Stimulated activated CD4-positive, alpha-beta T cell treated with anti-CD3 and anti-CD28 coated beads, Interleukin-2, amount 100 ng/mL, for 48 hours (primary cell): ENCODE data around the gene GNAZ.
A peak's percentile ranks its signal among the peaks of the same experiment; 100 is the strongest.

Source experiments
- DNase-seq, 2 donors: peaks; one replicate each; pipeline ENCODE4 v3.0.0-alpha.2; 2020

Gene GNAZ

DNA sequence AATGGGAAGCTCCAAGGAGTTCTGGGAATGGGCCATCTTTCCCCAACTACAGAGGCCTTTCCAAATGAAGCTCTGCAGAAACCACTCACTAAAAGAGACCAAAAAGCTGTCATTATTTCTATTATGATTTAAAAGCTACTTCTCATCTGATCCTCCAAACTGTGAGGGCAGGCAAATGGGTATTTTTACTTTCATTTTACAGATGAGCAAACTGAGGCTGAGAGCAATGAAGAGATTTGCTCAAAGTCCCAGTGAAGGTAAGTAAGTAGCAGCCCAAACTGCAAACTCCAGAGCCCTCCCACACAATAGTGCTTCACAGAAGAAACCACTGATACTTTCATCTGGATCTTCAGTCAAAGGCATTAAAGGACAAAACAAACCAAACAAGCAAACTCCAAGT, 70.1 kb downstream of the GNAZ start:
- no peak for DNase-seq

GRCh38 chr22:23142546-23143105, 72.3 kb downstream of the GNAZ start:
- no peak for DNase-seq

DNA sequence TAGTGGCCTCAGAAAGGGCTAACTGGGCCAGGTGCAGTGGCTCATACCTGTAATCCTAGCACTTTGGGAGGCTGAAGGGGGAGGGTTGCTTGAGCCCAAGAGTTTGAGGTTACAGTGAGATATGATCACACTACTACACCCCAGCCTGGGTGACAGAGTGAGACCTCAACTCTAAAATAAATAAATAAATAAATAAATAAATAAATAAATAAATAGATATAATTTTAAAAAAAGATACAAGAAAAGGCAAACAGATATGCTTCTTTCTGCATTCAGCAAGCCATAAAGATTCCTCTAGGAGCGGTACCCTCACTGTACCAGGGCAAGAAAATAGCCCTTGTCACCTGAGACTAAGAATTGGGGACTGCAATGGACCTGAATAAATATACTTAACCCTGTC, 72.8 kb downstream of the GNAZ start:
- DNase-seq, result no peak

DNA sequence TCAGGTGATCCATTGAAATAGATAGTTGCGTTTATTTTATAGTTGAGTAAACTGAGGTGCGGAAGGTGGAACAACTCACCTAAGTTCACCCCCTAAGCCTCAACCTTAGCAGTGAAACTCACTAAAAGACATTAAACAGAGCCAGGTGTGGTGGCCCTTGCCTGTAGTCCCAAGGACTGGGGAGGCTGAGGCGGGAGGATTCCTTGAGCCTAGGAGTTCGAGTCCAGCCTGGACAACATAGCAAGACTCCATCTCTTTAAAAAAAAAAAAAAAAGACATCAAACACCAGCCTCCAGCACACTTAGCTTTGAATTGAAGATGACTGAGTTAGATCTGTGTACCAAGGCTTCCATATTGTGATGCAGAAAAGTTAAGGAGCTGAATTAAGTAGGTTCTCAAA, 74.1 kb downstream of the GNAZ start:
- DNase-seq, result no peak

DNA sequence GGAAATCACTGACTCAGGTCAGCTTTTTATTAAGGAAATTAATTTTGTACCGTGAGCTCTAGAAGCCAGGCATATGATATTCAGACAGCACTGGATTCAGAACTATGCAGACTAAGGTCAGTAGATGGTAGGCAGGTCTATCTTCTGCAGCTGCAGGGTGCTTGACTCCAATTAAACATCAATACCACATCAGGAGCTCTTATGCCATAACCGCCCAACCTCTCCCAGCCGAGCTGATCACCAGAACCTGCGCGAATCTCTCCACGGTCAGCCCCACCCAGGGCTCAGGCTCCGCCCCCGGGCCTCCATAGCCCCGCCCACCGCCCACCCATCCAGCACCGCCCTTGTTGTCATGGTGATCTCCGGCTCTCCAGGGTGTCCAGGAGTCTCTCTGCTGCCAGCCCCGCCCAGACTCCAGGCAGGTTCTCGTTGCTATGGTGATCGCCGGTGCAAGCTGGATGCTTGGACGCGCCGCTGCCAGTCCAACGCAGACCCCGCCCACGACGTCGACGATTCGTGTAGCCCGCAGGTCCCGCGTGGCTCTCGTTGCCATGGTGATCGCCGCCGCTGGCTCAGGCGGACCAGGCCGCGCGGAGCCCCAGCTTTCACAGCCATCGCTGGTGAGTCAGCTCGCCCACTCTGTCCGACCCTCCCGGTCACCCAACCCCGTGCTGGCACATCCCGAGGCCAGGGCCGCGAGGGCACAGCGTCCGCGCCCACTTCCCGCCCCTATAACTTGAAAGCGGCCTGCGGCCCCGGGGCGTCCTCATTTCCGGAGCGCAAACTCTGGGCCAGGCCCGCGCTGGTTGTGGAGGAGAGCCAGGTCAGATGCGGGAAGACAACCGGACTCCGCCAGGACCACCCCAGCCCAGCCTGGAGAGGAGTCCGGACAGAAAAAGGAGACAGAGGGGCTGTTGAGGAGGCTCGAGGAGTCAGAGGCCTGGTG, 74.9 kb downstream of the GNAZ start, which contains the start of gene RAB36:
RAB36 (plus strand) TSS at position 546 of the 946 bp plus-strand sequence. CDS start 1,140 bp downstream, outside the sequence.
- DNase-seq, result peak; percentile 72 to 80

GRCh38 chr22:23145878-23146470, 75.7 kb downstream of the GNAZ start:
- no peak for DNase-seq

GRCh38 chr22:23146478-23147205, 76.3 kb downstream of the GNAZ start:
- no peak for DNase-seq

DNA sequence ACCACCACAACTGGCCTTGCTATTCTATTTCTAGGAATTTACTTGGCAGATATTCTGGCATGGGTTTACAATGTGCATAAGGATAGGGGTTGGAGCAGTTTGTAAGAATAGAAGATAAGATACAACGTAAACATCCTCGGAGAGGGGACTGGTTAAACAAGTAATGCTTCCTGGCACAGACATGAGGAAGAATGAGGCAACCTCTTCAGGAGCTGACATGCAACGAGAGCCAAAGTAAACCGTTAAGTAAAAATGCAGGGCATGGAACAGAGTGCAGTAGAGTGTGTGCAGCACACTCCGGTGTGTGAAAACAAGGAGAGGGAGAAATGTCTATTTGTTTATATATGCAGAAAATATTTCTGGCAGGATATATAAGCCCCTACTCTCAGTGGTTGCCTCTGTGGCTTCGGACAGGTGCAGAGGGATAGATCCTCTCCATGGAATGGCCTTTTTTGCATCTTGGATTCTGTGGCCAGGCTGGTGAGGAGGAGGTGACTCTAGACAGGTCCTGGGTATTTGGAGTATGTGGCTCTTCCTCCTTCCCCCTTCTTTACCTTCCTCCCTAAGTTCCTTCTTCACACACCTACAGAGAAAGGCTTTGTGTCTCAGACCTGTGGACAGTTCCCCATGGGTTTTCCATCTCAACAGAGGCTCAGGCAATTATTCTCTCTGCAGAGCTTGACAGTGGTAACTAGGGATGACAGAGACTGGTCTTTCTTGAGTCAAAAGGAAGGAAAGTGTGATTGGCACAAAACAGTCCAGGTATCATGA, 77.5 kb downstream of the GNAZ start:
- no peak for DNase-seq

- DNase-seq, result no peak
Measured at GRCh38 chr22:23149743-23150238, 79.5 kb downstream of the GNAZ start.

DNA sequence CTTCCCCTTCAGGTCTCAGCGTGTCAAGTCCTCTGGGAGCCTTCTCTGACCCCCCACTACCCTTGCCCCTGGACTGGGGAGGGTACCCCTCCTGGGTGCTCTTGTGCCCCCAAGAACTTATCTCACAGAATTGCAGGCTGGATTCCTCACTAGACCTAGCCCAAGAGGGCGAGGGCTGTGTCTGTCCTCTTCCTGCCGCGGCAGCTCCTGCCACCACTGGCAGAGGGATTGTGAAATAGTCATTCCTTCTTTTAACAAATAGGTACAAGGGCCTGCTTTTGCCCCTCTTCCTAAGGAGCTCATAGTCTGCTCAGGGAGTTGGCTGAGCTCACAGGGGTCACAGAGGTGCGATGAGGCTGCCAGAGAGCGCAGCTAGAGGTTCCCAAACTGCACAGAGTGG, 80.4 kb downstream of the GNAZ start:
- no peak for DNase-seq

DNA sequence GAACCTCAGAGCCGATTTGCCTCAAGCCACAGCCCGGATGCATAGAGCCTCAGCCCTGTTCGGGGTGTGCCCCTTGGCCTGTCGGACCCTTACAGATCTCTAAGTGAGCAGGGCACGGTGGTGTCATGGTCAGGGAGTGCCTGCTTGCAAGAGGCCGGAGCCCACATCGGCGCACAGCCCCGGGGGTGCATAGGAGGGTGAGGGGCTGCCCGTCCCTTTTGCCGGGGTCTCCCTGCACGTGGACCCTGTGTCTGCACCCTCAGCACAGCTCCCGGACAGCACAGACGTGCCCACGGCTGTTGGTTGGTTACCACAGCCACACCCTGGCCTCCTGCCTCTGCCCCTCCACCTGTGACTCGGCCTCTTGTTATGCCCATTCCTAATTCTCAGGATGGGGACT, 81.5 kb downstream of the GNAZ start:
- DNase-seq, result no peak

GRCh38 chr22:23152238-23153114, 82.2 kb downstream of the GNAZ start:
- DNase-seq, result no peak

- no peak for DNase-seq
Measured at GRCh38 chr22:23153994-23154393, 83.7 kb downstream of the GNAZ start.

- no peak for DNase-seq
Measured at GRCh38 chr22:23154461-23154860, 84.1 kb downstream of the GNAZ start.

DNA sequence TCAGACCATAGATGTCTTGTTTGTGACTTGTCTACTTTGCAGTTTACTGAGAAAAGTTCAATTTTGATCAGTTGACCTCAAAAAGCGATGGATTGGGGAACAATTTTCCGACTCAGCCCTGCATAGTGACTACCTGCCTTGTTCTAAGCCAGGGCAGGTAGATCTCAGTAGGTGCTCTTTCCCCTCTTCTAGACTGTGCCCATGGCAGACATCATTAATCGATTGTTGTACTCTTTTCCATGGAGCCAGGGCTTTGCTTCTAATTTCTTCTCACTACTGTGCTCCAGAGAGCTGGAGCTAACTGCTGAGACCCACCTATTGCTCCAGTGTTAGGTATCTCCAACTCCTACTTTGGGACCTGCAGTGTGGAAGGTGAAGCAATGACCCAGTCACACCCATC, 84.8 kb downstream of the GNAZ start:
- no peak for DNase-seq

DNA sequence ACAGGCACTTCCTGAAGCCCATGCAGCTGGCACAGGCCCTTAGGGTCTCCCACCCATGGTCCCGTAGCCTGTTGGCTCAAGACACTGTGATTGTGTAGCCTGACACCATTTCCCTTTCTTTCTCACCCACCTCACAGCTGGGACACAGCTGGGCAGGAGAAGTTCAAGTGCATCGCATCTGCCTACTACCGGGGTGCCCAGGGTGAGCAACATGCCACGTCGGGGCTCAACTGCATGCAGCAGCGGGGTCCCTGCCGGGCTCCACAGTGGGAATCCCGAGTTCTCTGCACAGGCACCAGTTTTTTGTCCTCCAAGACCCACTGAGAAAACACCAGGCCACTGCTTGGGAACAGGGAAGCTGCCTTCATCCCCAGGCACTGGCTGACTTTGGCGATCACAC, 85.5 kb downstream of the GNAZ start:
- DNase-seq, result no peak

- DNase-seq, result no peak
Measured at GRCh38 chr22:23156286-23156685, 86.0 kb downstream of the GNAZ start.

- DNase-seq, result no peak
Measured at GRCh38 chr22:23157560-23158515, 87.5 kb downstream of the GNAZ start.

GRCh38 chr22:23158516-23159290, 88.4 kb downstream of the GNAZ start:
- DNase-seq, result no peak
